ENCODE results near the gene PARD3.

PARD3 gene

GRCh38 chr10:34607894-34608293, 207.2 kb downstream of the PARD3 start:
- no peak for DNase-seq

- no peak for DNase-seq
Observed at GRCh38 chr10:34606890-34607289, 208.2 kb downstream of the PARD3 start.

GRCh38 chr10:34602478-34602877, 212.6 kb downstream of the PARD3 start:
- DNase-seq = no peak

GRCh38 chr10:34601691-34602090, 213.4 kb downstream of the PARD3 start:
- DNase-seq = no peak

DNA sequence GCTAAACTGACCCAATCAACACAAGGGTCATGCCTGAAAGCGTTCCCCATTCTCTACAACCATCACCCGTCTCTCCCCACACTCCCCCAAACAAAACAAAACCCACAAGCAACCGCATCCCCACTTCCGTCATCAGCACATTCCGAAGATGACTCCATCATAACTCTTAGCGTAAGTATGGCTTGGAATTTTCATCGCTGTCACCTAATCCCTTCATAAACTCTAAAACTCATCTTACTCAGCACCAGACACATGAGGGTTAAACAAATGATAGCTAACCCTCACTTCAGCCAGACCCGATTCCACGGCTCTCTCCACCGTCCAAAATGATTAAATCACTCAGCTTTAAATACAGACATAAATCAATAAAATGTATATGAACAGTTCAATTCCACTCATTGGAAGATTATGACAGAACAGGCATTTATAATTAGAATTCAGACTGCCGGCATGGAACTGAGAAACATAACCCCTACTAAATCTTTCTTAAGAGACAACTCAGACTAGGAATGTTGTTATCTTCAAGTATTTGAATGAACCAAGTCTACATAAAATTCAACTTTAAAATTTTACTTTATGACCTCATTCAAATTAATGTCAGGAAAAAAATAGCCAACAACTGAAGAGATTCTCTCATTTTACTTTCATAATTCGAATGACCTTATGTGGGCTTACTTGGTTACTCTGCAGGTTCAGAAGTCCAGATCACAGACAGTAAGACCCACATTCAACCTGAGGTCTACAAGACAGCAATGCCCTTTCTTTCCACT, 215.9 kb downstream of the PARD3 start:
- no peak for DNase-seq

GRCh38 chr10:34596351-34596750, 218.7 kb downstream of the PARD3 start:
- no peak for DNase-seq

DNA sequence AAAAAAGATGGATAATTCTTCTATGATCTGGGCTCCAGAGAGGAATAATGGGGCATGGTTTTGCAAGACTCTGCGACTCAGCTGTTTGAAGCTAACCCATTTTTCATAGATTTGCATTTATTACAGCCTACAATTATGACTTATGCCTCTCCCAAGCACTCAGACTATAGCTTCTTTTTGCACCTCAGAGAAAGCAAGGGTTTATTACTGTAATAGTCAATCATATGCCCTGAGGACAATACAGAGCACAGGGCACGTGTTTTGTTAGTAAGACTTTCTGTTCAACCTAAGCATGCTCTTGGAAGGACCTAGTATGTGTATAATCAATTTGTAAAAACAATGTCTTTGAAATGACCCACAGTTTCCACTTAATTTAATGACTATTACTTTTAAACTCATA, 221.2 kb downstream of the PARD3 start:
- DNase-seq = no peak

DNA sequence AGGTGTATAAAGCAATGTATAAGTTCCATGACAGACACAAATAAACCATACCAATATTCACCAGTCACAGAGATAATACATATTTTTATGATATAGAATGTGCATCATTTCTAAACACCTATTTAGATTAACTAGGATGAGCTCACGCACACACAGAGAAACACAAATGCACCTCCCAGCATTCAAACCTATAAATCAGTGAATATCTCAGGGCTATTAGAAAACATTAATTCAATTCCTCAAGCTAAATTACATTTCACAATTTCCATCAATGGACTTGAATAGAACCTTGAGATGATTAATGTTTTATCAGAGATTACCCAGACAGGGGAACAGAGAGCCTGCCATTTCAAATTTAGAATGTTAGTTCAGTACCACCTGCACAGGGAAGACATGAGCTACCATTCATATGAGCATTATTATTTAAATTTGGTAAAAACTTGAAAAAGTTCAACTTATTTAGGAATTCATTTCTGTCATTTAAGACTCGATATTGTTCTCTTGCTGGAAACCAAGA, 221.7 kb downstream of the PARD3 start:
- no peak for DNase-seq

GRCh38 chr10:34590793-34591192, 224.3 kb downstream of the PARD3 start:
- no peak for DNase-seq

DNA sequence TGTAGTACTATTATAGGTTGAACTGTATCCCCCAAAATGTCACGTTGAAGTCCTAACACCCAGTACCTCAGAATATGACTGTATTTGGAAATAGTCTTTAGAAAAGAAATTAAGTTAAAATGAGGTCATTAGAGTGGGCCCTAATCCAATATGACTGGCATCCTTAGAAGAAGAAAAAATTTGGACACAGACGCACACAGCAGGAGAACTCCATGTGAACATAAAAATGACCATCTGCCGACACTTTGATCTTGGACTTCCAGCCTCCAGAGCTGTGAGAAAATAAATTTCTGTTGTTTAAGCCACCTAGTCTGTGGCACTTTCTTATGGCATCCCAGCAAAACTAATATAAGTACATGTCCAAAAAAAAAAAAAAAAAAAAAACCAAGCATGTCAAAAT, 225.8 kb downstream of the PARD3 start:
- no peak for DNase-seq

DNA sequence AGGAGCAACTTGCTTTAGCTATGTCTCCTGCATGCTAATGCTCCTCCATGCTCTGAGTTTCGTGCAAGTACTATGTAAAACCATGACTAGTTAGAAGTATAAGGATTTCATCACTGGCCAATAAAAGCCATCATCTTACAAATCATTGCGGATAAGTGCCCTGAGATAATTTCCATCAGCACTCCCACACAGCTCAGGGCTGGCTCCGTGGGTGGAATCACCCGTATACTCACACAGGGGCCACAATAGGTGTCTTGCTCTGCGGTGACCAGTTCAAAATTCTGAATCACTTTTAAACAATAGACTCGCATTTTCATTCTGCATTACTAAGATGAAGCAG, 227.4 kb downstream of the PARD3 start:
- DNase-seq = no peak

DNA sequence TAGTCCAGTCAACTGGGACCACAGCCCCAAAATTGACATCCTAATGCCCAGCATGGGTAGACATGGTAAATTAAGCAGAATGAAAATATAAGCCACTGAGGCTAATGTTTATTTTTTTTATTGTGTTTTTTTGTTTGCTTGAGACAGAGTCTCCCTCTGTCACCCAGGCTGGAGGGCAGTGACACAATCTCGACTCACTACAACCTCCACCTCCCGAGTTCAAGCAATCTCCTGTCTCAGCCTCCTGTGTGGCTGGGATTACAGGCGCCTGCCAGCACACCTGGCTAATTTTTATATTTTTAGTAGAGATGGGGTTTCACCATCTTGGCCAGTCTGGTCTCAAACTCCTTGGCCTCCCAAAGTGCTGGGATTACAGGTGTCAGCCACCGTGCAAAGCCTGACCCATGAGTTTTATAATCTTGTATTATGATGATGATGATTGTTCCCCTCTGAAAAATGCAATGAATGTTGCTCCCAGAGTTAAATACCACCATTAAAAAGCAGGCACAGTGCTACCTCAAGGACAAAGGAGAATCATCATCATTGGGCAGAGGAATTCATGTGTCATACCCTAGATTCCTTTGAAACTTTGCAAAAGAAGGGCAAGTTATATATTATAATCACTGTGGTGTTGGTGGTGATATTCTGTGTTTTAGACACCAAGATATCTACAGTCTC, 228.0 kb downstream of the PARD3 start:
- no peak for DNase-seq

- no peak for DNase-seq
Observed at GRCh38 chr10:34585422-34586112, 229.5 kb downstream of the PARD3 start.

DNA sequence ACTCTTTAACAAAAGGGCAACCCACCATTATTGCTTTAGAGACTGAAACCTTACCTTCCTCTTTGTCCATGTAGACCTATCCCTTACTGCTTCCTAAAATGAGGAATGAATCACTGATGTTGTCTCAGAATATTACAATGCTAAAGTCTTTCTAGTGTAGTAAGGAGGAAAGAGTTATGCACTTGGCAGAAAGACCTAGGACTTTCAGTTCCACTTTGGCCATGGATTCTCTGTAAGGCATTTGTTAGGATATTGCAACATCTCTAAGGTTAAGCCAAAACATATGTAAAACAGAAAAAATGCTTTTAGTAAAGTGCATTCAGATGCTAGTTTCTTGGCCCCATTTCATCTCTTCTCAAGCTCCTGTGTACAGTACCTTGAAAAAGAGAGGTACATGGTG, 230.9 kb downstream of the PARD3 start:
- no peak for DNase-seq

DNA sequence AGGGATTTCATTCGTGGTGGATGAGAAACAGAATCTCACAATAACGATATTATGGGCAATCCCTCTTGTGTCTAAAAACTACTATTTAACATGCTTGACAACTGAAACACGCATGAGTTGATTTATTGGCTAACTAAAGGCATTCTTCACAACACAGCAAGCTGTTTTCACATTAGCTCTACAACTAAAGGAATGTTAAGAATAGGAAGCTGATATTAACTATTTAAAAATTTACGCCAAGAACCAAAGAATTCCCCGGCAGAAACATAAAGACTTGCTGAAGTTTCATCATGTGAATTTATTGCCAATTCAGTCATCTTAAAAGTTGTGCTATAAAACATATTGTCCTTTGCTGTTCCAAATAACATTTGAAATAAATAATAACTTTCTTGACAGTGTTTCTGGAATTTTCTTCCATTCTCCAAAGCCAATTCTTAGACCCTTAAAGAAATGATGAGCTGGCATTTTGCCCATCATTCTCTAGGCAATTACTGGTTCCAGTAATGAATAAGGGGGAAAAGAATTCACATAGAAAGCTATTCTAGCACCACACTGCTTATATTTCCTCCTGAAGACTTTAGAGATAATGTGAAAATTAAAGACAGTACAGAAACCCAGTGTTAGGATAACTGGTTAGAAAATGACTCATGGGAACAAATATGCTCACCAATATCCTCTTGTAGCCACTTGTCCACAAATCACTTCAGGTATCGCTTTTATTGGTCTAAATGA, 233.1 kb downstream of the PARD3 start:
- DNase-seq = no peak

DNA sequence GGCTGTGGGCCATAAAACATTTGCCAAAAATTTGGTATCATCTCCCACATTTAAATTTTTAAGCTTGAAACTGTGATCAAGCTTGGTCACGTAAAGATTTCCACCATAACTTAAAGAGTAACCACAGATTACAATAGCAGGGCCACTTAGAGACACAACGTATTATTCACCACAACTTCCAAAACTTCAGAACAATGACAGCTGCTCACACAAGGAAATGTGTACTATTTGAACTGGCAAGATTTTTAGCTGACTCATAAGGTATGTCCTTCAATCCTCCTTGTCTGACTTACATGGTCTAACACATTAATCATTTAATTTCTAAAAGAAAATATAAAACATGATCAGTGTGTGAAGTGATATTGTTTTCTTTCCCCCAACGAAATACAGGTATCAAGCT, 234.5 kb downstream of the PARD3 start:
- DNase-seq = no peak

GRCh38 chr10:34580214-34580613, 234.9 kb downstream of the PARD3 start:
- DNase-seq = no peak

GRCh38 chr10:34578468-34578867, 236.6 kb downstream of the PARD3 start:
- DNase-seq = no peak

GRCh38 chr10:34576797-34577196, 238.3 kb downstream of the PARD3 start:
- no peak for DNase-seq

DNA sequence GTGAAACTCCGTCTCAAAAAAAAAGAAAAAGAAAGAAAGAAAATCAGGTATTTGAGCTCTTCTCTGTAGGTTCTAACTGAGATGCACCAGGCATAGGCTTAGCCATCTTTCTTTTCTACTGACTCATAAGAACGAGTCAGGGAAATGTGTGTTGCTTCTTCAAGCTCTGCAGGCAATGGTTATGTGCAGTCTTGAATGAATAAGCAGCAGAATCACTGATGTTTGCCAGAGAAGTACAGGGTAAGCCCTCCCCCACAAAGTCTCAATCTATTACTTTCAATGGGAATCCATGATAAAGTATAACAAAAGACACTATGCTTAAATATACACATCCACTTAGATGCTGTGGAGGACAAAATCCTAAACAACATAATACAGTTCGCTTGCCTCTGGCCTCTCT, 239.2 kb downstream of the PARD3 start:
- no peak for DNase-seq

DNA sequence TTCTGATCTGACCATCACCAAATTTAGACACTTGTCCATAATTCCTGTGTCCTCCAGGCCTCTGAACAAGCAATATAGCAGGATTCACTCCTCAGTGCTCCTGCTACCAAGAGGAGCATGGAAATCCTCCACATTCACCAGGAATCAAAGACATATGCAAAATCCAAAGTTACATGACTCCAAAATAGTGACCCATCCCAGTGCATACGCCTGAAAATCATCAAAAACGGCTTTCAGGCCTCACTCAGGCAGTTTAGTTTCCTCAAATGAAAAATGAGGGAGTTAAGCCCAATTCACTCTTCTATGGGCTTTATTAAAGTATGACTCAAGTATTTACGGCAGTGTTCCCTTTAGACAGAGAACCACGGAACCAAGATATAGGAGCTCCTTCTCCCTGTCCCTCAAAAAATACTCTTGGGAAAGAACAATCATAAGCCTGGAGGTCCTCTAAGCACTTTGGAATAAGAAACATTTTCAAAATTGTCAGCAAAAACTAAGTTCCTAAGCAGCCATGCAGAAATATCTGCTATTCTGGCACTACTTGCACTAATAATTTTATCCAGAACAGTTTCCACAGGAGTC, 240.7 kb downstream of the PARD3 start:
- no peak for DNase-seq

GRCh38 chr10:34570887-34571286, 244.2 kb downstream of the PARD3 start:
- no peak for DNase-seq
